ENCODE measurements around the gene IGFL4. TPM values are rescaled to one million over a fixed set of nuclear protein-coding genes. Genes with fewer than 3 reads are reported as not detected.

The IGFL4 gene
- total and polyA plus RNA-seq, 2 of the 8 experiments (the other 6 are each of a cell fraction or from before 2014, with no cell fraction given), result 0.05 to 0.11 TPM

DNA sequence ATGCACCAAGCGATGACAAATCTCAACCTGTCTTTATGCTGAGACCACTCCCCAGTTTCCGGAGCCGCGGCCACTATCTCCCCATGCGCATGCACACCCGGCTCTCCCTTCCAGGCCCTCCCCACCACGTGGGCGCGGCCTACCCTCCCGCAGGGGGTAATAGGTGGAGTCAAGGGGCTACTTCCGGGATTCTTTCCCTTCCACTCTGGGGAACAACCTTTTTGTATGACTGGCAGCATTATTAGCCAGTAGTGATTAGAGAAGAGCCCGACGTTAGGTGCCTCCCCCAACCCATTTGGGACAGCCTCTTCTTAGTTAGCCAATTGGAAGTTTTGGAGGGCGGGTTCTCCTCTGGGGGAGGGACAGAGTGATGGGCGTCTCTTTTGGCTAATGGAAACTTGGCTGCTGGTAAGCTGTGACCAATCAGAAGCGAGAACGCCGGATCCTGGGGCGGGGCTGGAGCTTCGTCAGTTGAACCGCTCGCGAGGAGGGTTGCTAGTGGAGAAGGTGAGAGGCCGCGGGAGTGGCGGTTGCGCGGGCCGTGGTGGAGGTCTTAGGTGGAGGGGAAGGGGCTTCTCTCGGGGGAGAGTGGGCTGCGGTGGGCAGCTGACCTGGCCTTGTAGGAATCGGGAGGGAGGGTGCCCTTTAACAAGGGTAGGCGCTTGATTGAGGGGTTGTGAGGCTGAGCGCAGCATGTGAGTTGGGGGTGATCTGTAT, 45.6 kb downstream of the IGFL4 start, which contains the start of gene CCDC61:
TSS of gene CCDC61 (plus strand) at position 470 of the 717 bp plus-strand sequence. CDS start 7,552 bp downstream, outside the sequence.
- POLR2A ChIA-PET (ENCODE audit: partially characterized antibody), result interaction anchor here (0.7 to 1.8 kb wide), 8 partner anchors 9 to 306 kb away, joined by 3 to 9 read pairs (median 4); partner anchors contain the start of gene NOVA2
- H4K5ac ChIP-seq (ENCODE audit: insufficient read length, low read depth, low read length), result no peak within 1 kb of the TSS
- H3K4me3 ChIP-seq (ENCODE audit: extremely low read depth in 1 of 4, insufficient read depth in 2 of 4, low read depth in 3 of 4, low read length in 4 of 4), result peak within 1 kb of the TSS; percentile 83 to 100 (median 89)
- H3K4me1 ChIP-seq (replicated peaks in 1 of 4; ENCODE audit: control insufficient read depth in 3 of 4, insufficient read depth in 4 of 4, low read length in 3 of 4), result peaks cover 3 to 7% (median 4%) of the 10 kb centered on the region in 4 experiments; a peak in 6 of 7 replicates
- DNase-seq (ENCODE audit: low read depth in 1 of 2, low spot score in 2 of 2) (peak; percentile 96 to 97), FAIRE-seq (peak; percentile 97)
- no peak within 1 kb of the TSS for H2AK5ac ChIP-seq (ENCODE audit: low read depth, low read length)
- H3K23me2 ChIP-seq (ENCODE audit: low read depth, low read length), result peaks cover 7% of the 10 kb centered on the region
- H3K27ac ChIP-seq (ENCODE audit: low read depth, low read length), result peak within 1 kb of the TSS; percentile 57; the same call in 1 of the 2 replicates
- H3K56ac ChIP-seq (replicated peaks; ENCODE audit: insufficient read length, low read depth, low read length), result no peak within 1 kb of the TSS
- H2BK120ac ChIP-seq (replicated peaks; ENCODE audit: low read depth, low read length), result no peak within 1 kb of the TSS
- H2AFZ ChIP-seq (ENCODE audit: low read length), result peak within 1 kb of the TSS; percentile 79; the same call in 1 of the 2 replicates
- no peak within 1 kb of the TSS for H3K4ac ChIP-seq (replicated peaks; ENCODE audit: insufficient read length, low read depth, low read length)
- H3K79me2 ChIP-seq (ENCODE audit: control insufficient read depth in 1 of 2, insufficient read depth in 2 of 2, low read length in 2 of 2), result peaks cover 0 to 9% of the 10 kb centered on the region in 2 experiments; a peak in 2 of 4 replicates
- peak within 1 kb of the TSS; percentile 95 to 97 for H3K4me2 ChIP-seq (ENCODE audit: insufficient read depth in 1 of 2, low read depth in 2 of 2, low read length in 2 of 2)
- no peak within 1 kb of the TSS for H2BK20ac ChIP-seq (ENCODE audit: low read length)
- no peak within 1 kb of the TSS for H2BK5ac ChIP-seq (ENCODE audit: low read depth, low read length)
- no peak within 1 kb of the TSS for H3K18ac ChIP-seq (ENCODE audit: extremely low read depth, low read length)
- no peak within 1 kb of the TSS for H2BK15ac ChIP-seq (ENCODE audit: low read length)
- no peaks in the 10 kb centered on the region for H4K20me1 ChIP-seq (replicated peaks in 1 of 2; ENCODE audit: control insufficient read depth in 1 of 2, insufficient read depth in 2 of 2, low read length in 2 of 2)
- CTCF ChIA-PET (ENCODE audit: partially characterized antibody), result interaction anchor here (0.6 to 1.7 kb wide), 7 partner anchors 12 to 301 kb away, joined by 3 to 5 read pairs (median 4); no protein-coding TSS in a partner anchor
- H2BK12ac ChIP-seq (ENCODE audit: low read depth, low read length), result no peak within 1 kb of the TSS
- no peak within 1 kb of the TSS for H3K14ac ChIP-seq (ENCODE audit: insufficient read length)
- H3K9ac ChIP-seq (replicated peaks in 1 of 4; ENCODE audit: extremely low read depth in 1 of 4, low read depth in 3 of 4, low read length in 3 of 4), result peak within 1 kb of the TSS; percentile 56 to 82 (median 73)
- no peaks in the 10 kb centered on the region for H3K9me3 ChIP-seq (ENCODE audit: insufficient read depth in 2 of 2, low read depth in 1 of 2, low read length in 1 of 2)
- H3K79me1 ChIP-seq (ENCODE audit: low read depth, low read length), result peaks cover 7% of the 10 kb centered on the region; the same call in 1 of the 2 replicates
- no peaks in the 10 kb centered on the region for H3K27me3 ChIP-seq (replicated peaks in 1 of 4; ENCODE audit: control insufficient read depth in 3 of 4, extremely low read depth in 1 of 4, insufficient read depth in 3 of 4, low read length in 3 of 4)
- no peak within 1 kb of the TSS for H4K91ac ChIP-seq (replicated peaks; ENCODE audit: insufficient read length, low read length)
- H3K23ac ChIP-seq (ENCODE audit: insufficient read length), result no peak within 1 kb of the TSS
- H3K36me3 ChIP-seq (ENCODE audit: control insufficient read depth in 2 of 4, insufficient read depth in 4 of 4, low read length in 3 of 4), result 0 out of 8 replicates have a peak, but pooled peaks cover 0 to 6% (median 0%) of the 10 kb centered on the region in 4 experiments
- H4K8ac ChIP-seq (ENCODE audit: extremely low read depth, insufficient read depth, low read length), result no peak within 1 kb of the TSS
- WGBS, 2 experiments (ENCODE audit: extremely low coverage in 1 of 2, insufficient coverage in 1 of 2, insufficient read length in 1 of 2, insufficient replicate concordance in 2 of 2, low coverage in 1 of 2, low lambda C conversion rate in 2 of 2, missing lambda C conversion rate in 1 of 2), result 1% methylated on average over 34 of the region's 34 CpGs; no CpG with 5 or more reads in 1 of the 2 experiments
- TF ChIP-seq SP2 (IDR thresholded peaks at IDR 0.05; ENCODE audit: low read length), result peak; percentile 96
- peak; percentile 83 for TF ChIP-seq NRF1 (IDR thresholded peaks at IDR 0.05; ENCODE audit: low read depth, low read length)
- peak; percentile 99 for TF ChIP-seq SP1 (IDR thresholded peaks at IDR 0.05; ENCODE audit: low read depth, low read length)
- TF ChIP-seq KDM1A (IDR thresholded peaks at IDR 0.05; ENCODE audit: borderline replicate concordance, low read length), result no peak
- TF ChIP-seq CHD2 (IDR thresholded peaks at IDR 0.05; ENCODE audit: low read length), result peak; percentile 94
- TF ChIP-seq TEAD4 (IDR thresholded peaks at IDR 0.05; ENCODE audit: low read depth, low read length), result no peak
- no peak for TF ChIP-seq JUN (IDR thresholded peaks at IDR 0.05; ENCODE audit: low read depth, low read length)
- no peak for TF ChIP-seq POU5F1 (IDR thresholded peaks at IDR 0.05; ENCODE audit: low read depth, low read length)
- TF ChIP-seq CBX8 (IDR thresholded peaks at IDR 0.05; ENCODE audit: borderline replicate concordance, low read depth, low read length), result no peak
- TF ChIP-seq POLR2AphosphoS5 (IDR thresholded peaks at IDR 0.05; ENCODE audit: low read depth, low read length), result peak; percentile 11; the same call in 1 of the 2 replicates
- TF ChIP-seq, protein P1, sequence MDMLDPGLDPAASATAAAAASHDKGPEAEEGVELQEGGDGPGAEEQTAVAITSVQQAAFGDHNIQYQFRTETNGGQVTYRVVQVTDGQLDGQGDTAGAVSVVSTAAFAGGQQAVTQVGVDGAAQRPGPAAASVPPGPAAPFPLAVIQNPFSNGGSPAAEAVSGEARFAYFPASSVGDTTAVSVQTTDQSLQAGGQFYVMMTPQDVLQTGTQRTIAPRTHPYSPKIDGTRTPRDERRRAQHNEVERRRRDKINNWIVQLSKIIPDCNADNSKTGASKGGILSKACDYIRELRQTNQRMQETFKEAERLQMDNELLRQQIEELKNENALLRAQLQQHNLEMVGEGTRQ (IDR thresholded peaks at IDR 0.05; ENCODE audit: low read length), result peak; percentile 79
